Measurements from ENCODE around the gene TMEM63A. TPM values are rescaled to one million over a fixed set of nuclear protein-coding genes. Genes with fewer than 3 reads are reported as not detected.

Gene TMEM63A
- 10.0 and 25.4 TPM in 2 replicates for total RNA-seq

GRCh38 chr1:225881959-225882693, at the start of gene TMEM63A:
TSS of gene TMEM63A (minus strand) at chr1:225882380. CDS start at chr1:225877580, 4,800 bp downstream.

GRCh38 chr1:225923692-225924555, 41.7 kb upstream of the TMEM63A start, which contains the start of gene PYCR2:
TSS of gene PYCR2 (minus strand) at chr1:225924250. CDS start at chr1:225924110, 140 bp downstream.

GRCh38 chr1:225888898-225889601, 6.9 kb upstream of the TMEM63A start, which contains the start of gene LEFTY1:
TSS of gene LEFTY1 (minus strand) at chr1:225889146. CDS start at chr1:225889066, 80 bp downstream.

GRCh38 chr1:225809842-225810578, 72.2 kb downstream of the TMEM63A start, which contains the start of gene EPHX1:
TSS of gene EPHX1 (plus strand) at chr1:225810124. CDS start at chr1:225828730, 18,606 bp downstream.

Other genes starting within 250 kb of the TMEM63A start
- gene ENAH, start 229.3 kb downstream of the TMEM63A start, total RNA-seq = 54.0 and 82.1 TPM in 2 replicates
- 274 and 305 TPM in 2 replicates for gene SRP9, start 104.6 kb downstream of the TMEM63A start, total RNA-seq
- 21.9 and 73.9 TPM in 2 replicates for gene EPHX1, start 72.3 kb downstream of the TMEM63A start, total RNA-seq
- not detected in 2 replicates for gene LEFTY1, start 6.8 kb upstream of the TMEM63A start, total RNA-seq
- gene PYCR2, start 41.9 kb upstream of the TMEM63A start, total RNA-seq = 35.9 and 53.3 TPM in 2 replicates
- gene LEFTY2, start 58.8 kb upstream of the TMEM63A start, total RNA-seq = not detected in 2 replicates
- 17.2 and 20.0 TPM in 2 replicates for gene SDE2, start 117.0 kb upstream of the TMEM63A start, total RNA-seq
- 374 and 469 TPM in 2 replicates for gene H3-3A, start 180.3 kb upstream of the TMEM63A start, total RNA-seq